KBM-7 (cell line): ENCODE results near the gene UBE2QL1.
"Not testable (repeated sequence)": the region's sequence is repeated elsewhere in the genome, so short reads cannot be mapped to it uniquely, and the experiment has no call there.

ENCODE experiments used
- DNase-seq: peaks from one replicate; pipeline ENCODE4 v3.0.0-alpha.2; 2015
- in situ Hi-C: fragments of 300-500 bp; cut with MboI; formaldehyde crosslinking; loops from 2 replicates; pipeline ENCODE4 v1.14.3; 2020; ENCODE audit warnings: low sequenced_read_pairs, low pct_unique_long_range_greater_than_20kb, mixed read lengths

The UBE2QL1 gene

GRCh38 chr5:6510132-6510531 is 61.5 kb downstream of the UBE2QL1 start:
- DNase-seq: no peak
- in situ Hi-C loops: no loop called here

- DNase-seq: no peak
- in situ Hi-C loops: no loop called here
These were observed 62.3 kb downstream of the UBE2QL1 start for GRCh38 chr5:6510973-6511372.

GRCh38 chr5:6515812-6516211 is 67.2 kb downstream of the UBE2QL1 start:
- in situ Hi-C loops, DNase-seq: not testable (repeated sequence)

- in situ Hi-C loops: no loop called here
- DNase-seq: no peak
These were observed 68.2 kb downstream of the UBE2QL1 start for GRCh38 chr5:6516823-6517222.

- DNase-seq: no peak
- in situ Hi-C loops: no loop called here
These were observed 68.9 kb downstream of the UBE2QL1 start for GRCh38 chr5:6517510-6517909.

GRCh38 chr5:6518298-6519057 is 69.8 kb downstream of the UBE2QL1 start:
- no peak for DNase-seq
- in situ Hi-C loops: no loop called here

GRCh38 chr5:6520201-6520600 is 71.5 kb downstream of the UBE2QL1 start:
- in situ Hi-C loops: no loop called here
- DNase-seq: no peak

- in situ Hi-C loops: no loop called here
- no peak for DNase-seq
These were observed 73.7 kb downstream of the UBE2QL1 start for GRCh38 chr5:6522331-6522730.

- no peak for DNase-seq
- in situ Hi-C loops: no loop called here
These were observed 74.3 kb downstream of the UBE2QL1 start for GRCh38 chr5:6522923-6523322.

GRCh38 chr5:6525422-6525821 is 76.8 kb downstream of the UBE2QL1 start:
- DNase-seq: no peak
- in situ Hi-C loops: no loop called here

GRCh38 chr5:6525910-6526309 is 77.3 kb downstream of the UBE2QL1 start:
- DNase-seq: peak; percentile 18
- in situ Hi-C loops: no loop called here

GRCh38 chr5:6527749-6528455 is 79.2 kb downstream of the UBE2QL1 start:
- in situ Hi-C loops: no loop called here
- no peak for DNase-seq

- in situ Hi-C loops: no loop called here
- DNase-seq: no peak
These were observed 86.9 kb downstream of the UBE2QL1 start for GRCh38 chr5:6535594-6535993.

GRCh38 chr5:6539060-6539459 is 90.4 kb downstream of the UBE2QL1 start:
- no peak for DNase-seq
- in situ Hi-C loops: no loop called here

GRCh38 chr5:6540111-6540827 is 91.6 kb downstream of the UBE2QL1 start:
- DNase-seq: no peak
- in situ Hi-C loops: no loop called here

- in situ Hi-C loops: no loop called here
These were observed 92.8 kb downstream of the UBE2QL1 start for GRCh38 chr5:6541256-6542013.

GRCh38 chr5:6542421-6543345 is 94.0 kb downstream of the UBE2QL1 start:
- in situ Hi-C loops: no loop called here

More at GRCh38 chr5:6541256-6542013, 92.8 kb downstream of the UBE2QL1 start:
- DNase-seq: no peak

GRCh38 chr5:6543346-6543730 is 94.7 kb downstream of the UBE2QL1 start:
- no peak for DNase-seq
- in situ Hi-C loops: no loop called here

More at GRCh38 chr5:6542421-6543345, 94.0 kb downstream of the UBE2QL1 start:
- no peak for DNase-seq
